Thoracic aorta (tissue), 2 donors: ENCODE measurements around the gene FRMD7. TPM values are rescaled to one million over a fixed set of nuclear protein-coding genes. Genes with fewer than 3 reads are reported as not detected.
"Not testable (repeated sequence)": the region's sequence is repeated elsewhere in the genome, so short reads cannot be mapped to it uniquely, and the experiment has no call there.

Experiments
- ATAC-seq: fragments of 150-250 bp; one replicate; pipeline ENCODE4 v1.8.0; 2017; ENCODE audit warnings: low read depth; ENCODE audit not compliant: insufficient number of reproducible peaks, low FRiP score
- DNase-seq: peaks from one replicate; pipeline ENCODE4 v3.0.0-alpha.2; 2020; ENCODE audit warnings: low spot score
- H3K27ac ChIP-seq, 2 donors: fragments of 200-600 bp; sonication (generic); 1 replicate in 1 of 2; 2 replicates in 1 of 2; pipeline ENCODE4 v1.5.1; 2016; ENCODE audit warnings: mild to moderate bottlenecking in 2 of 2, moderate library complexity in 2 of 2
- H3K27me3 ChIP-seq: fragments of 200-600 bp; sonication (generic); replicated peaks from 2 replicates; pipeline ENCODE4 v1.6.0; 2016; ENCODE audit warnings: mild to moderate bottlenecking; ENCODE audit not compliant: insufficient read depth
- H3K36me3 ChIP-seq: fragments of 200-600 bp; sonication (generic); one replicate; pipeline ENCODE4 v1.5.1; 2016
- H3K4me1 ChIP-seq, 2 donors: fragments of 200-600 bp; sonication (generic); 1 replicate in 1 of 2; 2 replicates in 1 of 2; pipeline versions ENCODE4 v1.5.1 to v1.6.0; 2016; ENCODE audit warnings: low read depth in 2 of 2, mild to moderate bottlenecking in 1 of 2; ENCODE audit not compliant: control insufficient read depth in 1 of 2
- H3K4me3 ChIP-seq: fragments of 200-600 bp; sonication (generic); 2 replicates; pipeline ENCODE4 v1.5.1; 2016; ENCODE audit warnings: mild to moderate bottlenecking
- H3K9me3 ChIP-seq: fragments of 200-600 bp; sonication (generic); 2 replicates; pipeline ENCODE4 v1.5.1; 2016
- CTCF ChIP-seq: fragments of 200-600 bp; sonication (generic); IDR thresholded peaks from one replicate; pipeline ENCODE4 v1.5.1; 2019; ENCODE audit warnings: antibody characterized with exemption
- total RNA-seq, 2 donors: library from RNA; depleted of rRNA; stranded (reverse); fragments of >200 nt; gene quantifications; one replicate each; pipeline versions ENCODE4 v1.1.0 to v1.2.3, GENCODE V29; 2016

The FRMD7 gene
- total RNA-seq, 2 donors from 2014 or later: 0.27 to 0.28 TPM

- DNase-seq (no peak), ATAC-seq (no peak)
- TF ChIP-seq CTCF: no peak
- H3K9me3 ChIP-seq: no peaks in the 10 kb centered on the region
- no peaks in the 10 kb centered on the region for H3K36me3 ChIP-seq
- no peak overlapping the region for H3K4me3 ChIP-seq
- H3K27ac ChIP-seq: no peak overlapping the region
- H3K4me1 ChIP-seq: no peaks in the 10 kb centered on the region
- no peaks in the 10 kb centered on the region for H3K27me3 ChIP-seq
Measured at GRCh38 chrX:132165651-132166050, 37.8 kb upstream of the FRMD7 start.

- Histone ChIP-seq H3K27me3 (no peaks in the 10 kb centered on the region), H3K36me3 (no peaks in the 10 kb centered on the region), H3K4me3 (no peak overlapping the region), H3K4me1 (no peaks in the 10 kb centered on the region), H3K9me3 (no peaks in the 10 kb centered on the region), H3K27ac (no peak overlapping the region)
- DNase-seq (no peak), ATAC-seq (no peak)
- no peak for TF ChIP-seq CTCF
Measured at GRCh38 chrX:132165005-132165404, 37.2 kb upstream of the FRMD7 start.

GRCh38 chrX:132163094-132163493 lies 35.3 kb upstream of the FRMD7 start:
- H3K9me3 ChIP-seq, DNase-seq, H3K4me3 ChIP-seq, ATAC-seq, H3K36me3 ChIP-seq, H3K27ac ChIP-seq, H3K27me3 ChIP-seq, H3K4me1 ChIP-seq: not testable (repeated sequence)

GRCh38 chrX:132153166-132153565 lies 25.3 kb upstream of the FRMD7 start:
- DNase-seq (no peak), ATAC-seq (no peak)
- H3K4me3 ChIP-seq: no peak overlapping the region
- no peaks in the 10 kb centered on the region for H3K27me3 ChIP-seq
- no peak overlapping the region for H3K27ac ChIP-seq
- H3K36me3 ChIP-seq: no peaks in the 10 kb centered on the region
- TF ChIP-seq CTCF: no peak
- H3K4me1 ChIP-seq: no peaks in the 10 kb centered on the region
- no peaks in the 10 kb centered on the region for H3K9me3 ChIP-seq

- Histone ChIP-seq H3K4me3 (no peak overlapping the region), H3K9me3 (no peaks in the 10 kb centered on the region), H3K27ac (no peak overlapping the region), H3K36me3 (no peaks in the 10 kb centered on the region), H3K4me1 (no peaks in the 10 kb centered on the region), H3K27me3 (no peaks in the 10 kb centered on the region)
- ATAC-seq (no peak), DNase-seq (no peak)
- no peak for TF ChIP-seq CTCF
Measured at GRCh38 chrX:132146456-132146855, 18.6 kb upstream of the FRMD7 start.

GRCh38 chrX:132144061-132144460 lies 16.2 kb upstream of the FRMD7 start:
- DNase-seq (no peak), ATAC-seq (no peak)
- H3K27me3 ChIP-seq: no peaks in the 10 kb centered on the region
- TF ChIP-seq CTCF: no peak
- no peaks in the 10 kb centered on the region for H3K9me3 ChIP-seq
- H3K36me3 ChIP-seq: no peaks in the 10 kb centered on the region
- H3K4me1 ChIP-seq: no peaks in the 10 kb centered on the region
- no peak overlapping the region for H3K27ac ChIP-seq
- H3K4me3 ChIP-seq: no peak overlapping the region
